Left lobe of liver (tissue), 2 donors: Measurements from ENCODE around the gene LRRC63. TPM values are rescaled to one million over a fixed set of nuclear protein-coding genes. Genes with fewer than 3 reads are reported as not detected.

ENCODE experiments used
- ATAC-seq: fragments of 200-7000 bp; cut with Tn5 transposase; one replicate; pipeline ENCODE4 v1.9.1; 2020; ENCODE audit warnings: mild to moderate bottlenecking, moderate library complexity
- DNase-seq: peaks from one replicate; pipeline ENCODE4 v3.0.0-alpha.2; 2020; ENCODE audit warnings: low spot score
- total RNA-seq: library from RNA; stranded (reverse); gene quantifications from one replicate; pipeline ENCODE4 v1.2.1, GENCODE V29; 2021
- donor health status: DM: no; HTN: no; CAD: no; lungs with moderate emphysema.
- donor health status: DM: no; HTN: yes; CAD: no.

The LRRC63 gene
- total RNA-seq, 1 donor from 2014 or later: 0.20 TPM

- ATAC-seq: no peak
- no peak for DNase-seq
Measured at GRCh38 chr13:46303742-46304385, 92.1 kb downstream of the LRRC63 start.

GRCh38 chr13:46304546-46304945, 92.8 kb downstream of the LRRC63 start:
- ATAC-seq (no peak), DNase-seq (no peak)

- ATAC-seq (no peak), DNase-seq (no peak)
Measured at GRCh38 chr13:46307554-46307953, 95.8 kb downstream of the LRRC63 start.

GRCh38 chr13:46310066-46310465, 98.3 kb downstream of the LRRC63 start:
- no peak for DNase-seq
- ATAC-seq: no peak

- ATAC-seq: no peak
Measured at GRCh38 chr13:46311217-46311616, 99.5 kb downstream of the LRRC63 start.

GRCh38 chr13:46313024-46313423, 101.3 kb downstream of the LRRC63 start:
- no peak for ATAC-seq
- DNase-seq: no peak

More at GRCh38 chr13:46311217-46311616, 99.5 kb downstream of the LRRC63 start:
- no peak for DNase-seq

GRCh38 chr13:46313432-46314257, 101.9 kb downstream of the LRRC63 start:
- DNase-seq (no peak), ATAC-seq (no peak)

- DNase-seq: no peak
- ATAC-seq: no peak
Measured at GRCh38 chr13:46314587-46314986, 102.9 kb downstream of the LRRC63 start.

GRCh38 chr13:46315036-46315435, 103.3 kb downstream of the LRRC63 start:
- ATAC-seq (no peak), DNase-seq (no peak)

- DNase-seq: no peak
- no peak for ATAC-seq
Measured at GRCh38 chr13:46315491-46316075, 103.9 kb downstream of the LRRC63 start.

- no peak for ATAC-seq
- DNase-seq: no peak
Measured at GRCh38 chr13:46317120-46317519, 105.4 kb downstream of the LRRC63 start.

- ATAC-seq: no peak
Measured at GRCh38 chr13:46318986-46319385, 107.3 kb downstream of the LRRC63 start.

GRCh38 chr13:46320406-46320805, 108.7 kb downstream of the LRRC63 start:
- DNase-seq: no peak
- ATAC-seq: no peak

More at GRCh38 chr13:46318986-46319385, 107.3 kb downstream of the LRRC63 start:
- DNase-seq: no peak

- ATAC-seq: peak; percentile 32
- DNase-seq: no peak
Measured at GRCh38 chr13:46320821-46321220, 109.1 kb downstream of the LRRC63 start.

GRCh38 chr13:46321494-46322225, 109.9 kb downstream of the LRRC63 start:
- ATAC-seq (peak; percentile 98), DNase-seq (peak; percentile 74)

GRCh38 chr13:46324976-46325375, 113.2 kb downstream of the LRRC63 start:
- ATAC-seq (no peak), DNase-seq (no peak)

Other genes with a start within 250 kb of the LRRC63 start
- gene ZC3H13, start 159.2 kb upstream of the LRRC63 start, total RNA-seq: 46.7 TPM
- 607 TPM for gene CPB2, start 106.9 kb upstream of the LRRC63 start, total RNA-seq
- gene LCP1, start 29.8 kb upstream of the LRRC63 start, total RNA-seq: 20.7 TPM
- gene RUBCNL, start 175.3 kb downstream of the LRRC63 start, total RNA-seq: 0.68 TPM